ENCODE results near the gene KLHDC10. TPM values are rescaled to one million over a fixed set of nuclear protein-coding genes. Genes with fewer than 3 reads are reported as not detected.

The KLHDC10 gene
- total and polyA plus RNA-seq, 2 experiments from 2014 or later, result 5.5 to 14.7 TPM

- TF ChIP-seq REST (IDR thresholded peaks at IDR 0.05; ENCODE audit: unreplicated experiment) (no peak), ZNF331 (CRISPR knock-in tag; IDR thresholded peaks at IDR 0.05; ENCODE audit: low read depth) (no peak)
These were observed 73.0 kb downstream of the KLHDC10 start (continued) for GRCh38 chr7:130143334-130143732.

- Histone ChIP-seq H4K20me1 (replicated peaks; ENCODE audit: insufficient read depth) (no peaks in the 10 kb centered on the region), H3K4me1 (ENCODE audit: insufficient read depth) (peaks cover 5% of the 10 kb centered on the region; the same call in 1 of the 2 replicates), H3K36me3 (ENCODE audit: insufficient read depth) (no peaks in the 10 kb centered on the region), H2AFZ (no peak overlapping the region), H3K9me2 (ENCODE audit: insufficient read depth) (no peaks in the 10 kb centered on the region), H3F3A (replicated peaks; ENCODE audit: low read depth) (0 out of 2 replicates have a peak, but pooled peaks cover 3% of the 10 kb centered on the region), H3K27me3 (ENCODE audit: insufficient read depth) (peaks cover 20% of the 10 kb centered on the region), H3K4me2 (no peak overlapping the region), H3K4me3 (no peak overlapping the region), H3K79me2 (replicated peaks; ENCODE audit: insufficient read depth) (no peaks in the 10 kb centered on the region), H3K27ac (ENCODE audit: low read depth) (no peak overlapping the region)
- Mint-ChIP-seq H3K36me3 (ENCODE audit: low read depth) (no peaks in the 10 kb centered on the region), H3K4me3 (no peak overlapping the region), H3K27me3 (ENCODE audit: insufficient read depth, low read depth, poor library complexity) (peaks cover 18% of the 10 kb centered on the region), H3K9me3 (no peaks in the 10 kb centered on the region), H3K4me1 (peaks cover 32% of the 10 kb centered on the region), H3K27ac (no peak overlapping the region)
- ATAC-seq, result no peak
- no peak for DNase-seq (ENCODE audit: low spot score)
- TF ChIP-seq CREB1 (CRISPR knock-in tag; IDR thresholded peaks at IDR 0.05; ENCODE audit: low read depth) (no peak), POLR2AphosphoS5 (IDR thresholded peaks at IDR 0.05; ENCODE audit: low read depth) (no peak), CTCF (conservative IDR thresholded peaks at IDR 0.05; ENCODE audit: low read depth in 2 of 2) (no peak), REST (IDR thresholded peaks at IDR 0.05; ENCODE audit: unreplicated experiment) (no peak), NANOG (IDR thresholded peaks at IDR 0.05; ENCODE audit: borderline replicate concordance) (no peak), EZH2phosphoT487 (IDR thresholded peaks at IDR 0.05; ENCODE audit: unreplicated experiment) (no peak), ZNF114 (CRISPR knock-in tag; IDR thresholded peaks at IDR 0.05) (no peak), JUNB (IDR thresholded peaks at IDR 0.05; ENCODE audit: unreplicated experiment) (no peak), EZH2 (IDR thresholded peaks at IDR 0.05; ENCODE audit: low read depth, unreplicated experiment) (no peak), STAT1 (IDR thresholded peaks at IDR 0.05; ENCODE audit: unreplicated experiment) (no peak), ETS1 (IDR thresholded peaks at IDR 0.05) (no peak)
These were observed 73.6 kb downstream of the KLHDC10 start for GRCh38 chr7:130143986-130144311.
